GM18873 (cell line): ENCODE data around the gene PUS7L.
"Not testable (repeated sequence)": the region's sequence is repeated elsewhere in the genome, so short reads cannot be mapped to it uniquely, and the experiment has no call there.

ENCODE experiments used
- ATAC-seq: cut with Tn5 transposase; IDR thresholded peaks from one replicate; pipeline ENCODE4 v1.9.1; 2021; ENCODE audit warnings: mild to moderate bottlenecking, moderate library complexity, moderate number of reproducible peaks; ENCODE audit not compliant: unreplicated experiment, low FRiP score

The PUS7L gene

DNA sequence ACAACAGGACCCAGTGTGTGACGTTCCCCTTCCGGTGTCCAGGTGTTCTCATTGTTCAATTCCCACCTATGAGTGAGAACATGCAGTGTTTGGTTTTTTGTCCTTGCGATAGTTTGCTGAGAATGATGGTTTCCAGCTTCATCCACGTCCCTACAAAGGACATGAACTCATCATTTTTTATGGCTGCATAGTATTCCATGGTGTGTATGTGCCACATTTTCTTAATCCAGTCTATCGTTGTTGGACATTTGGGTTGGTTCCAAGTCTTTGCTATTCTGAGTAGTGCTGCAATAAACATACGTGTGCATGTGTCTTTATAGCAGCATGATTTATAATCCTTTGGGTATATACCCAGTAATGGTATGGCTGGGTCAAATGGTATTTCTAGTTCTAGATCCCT lies 7.2 kb downstream of the PUS7L start:
- not testable (repeated sequence) for ATAC-seq

DNA sequence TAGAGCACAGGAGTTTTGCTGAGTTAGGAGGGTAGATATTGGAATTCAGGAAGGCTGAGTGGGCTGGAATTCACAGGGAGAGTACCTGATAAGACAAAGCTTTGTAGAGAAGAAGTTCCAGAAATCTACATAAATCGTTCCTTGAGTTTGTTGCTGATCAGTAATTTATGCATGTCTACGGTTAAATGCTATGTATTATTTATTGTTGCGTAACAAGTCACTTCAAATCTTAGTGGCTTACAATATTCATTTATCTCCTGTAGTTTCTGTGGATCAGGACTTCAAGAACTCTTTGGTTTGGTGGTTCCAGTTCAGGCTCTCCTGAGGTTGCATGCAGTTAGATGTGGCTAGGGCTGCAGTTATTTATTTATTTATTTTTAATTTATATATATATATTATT lies 7.8 kb downstream of the PUS7L start:
- no peak for ATAC-seq

DNA sequence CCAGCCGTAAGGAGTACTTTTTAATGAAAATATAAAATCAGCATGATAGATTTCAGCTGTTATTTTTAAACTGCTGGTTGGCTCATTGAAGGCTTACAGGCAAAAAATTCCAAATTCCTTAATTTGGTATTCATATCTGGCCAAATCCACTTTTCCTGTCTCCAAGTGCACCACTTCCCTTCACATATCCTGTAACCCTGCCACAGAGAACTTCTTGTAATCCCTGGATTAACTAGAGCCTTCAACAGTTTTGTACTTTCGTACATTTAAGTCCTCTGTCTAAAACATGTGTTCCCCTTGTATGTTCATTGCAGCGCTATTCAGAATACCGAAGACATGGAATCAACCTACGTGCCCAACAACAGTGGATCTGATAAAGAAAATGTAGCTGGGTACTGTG lies 9.6 kb downstream of the PUS7L start:
- ATAC-seq: no peak

DNA sequence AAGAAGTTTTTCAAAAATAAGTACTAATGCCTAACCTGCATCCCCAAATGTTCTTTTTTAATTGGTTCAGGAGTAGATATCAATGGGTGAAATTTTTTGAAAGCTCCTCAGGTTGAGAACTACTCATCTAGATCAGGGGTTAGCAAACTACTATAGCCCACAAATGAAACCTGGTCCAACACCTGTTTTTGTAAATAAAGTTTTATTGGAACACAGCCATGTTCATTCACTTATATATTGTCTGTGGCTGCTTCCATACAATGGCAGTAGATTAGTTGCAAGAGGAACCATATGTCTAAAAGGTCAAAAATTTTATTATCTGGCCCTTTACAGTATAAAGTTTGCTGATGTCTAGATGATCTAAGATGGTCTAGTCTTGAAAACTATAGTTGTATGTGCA lies 13.8 kb downstream of the PUS7L start:
- no peak for ATAC-seq

DNA sequence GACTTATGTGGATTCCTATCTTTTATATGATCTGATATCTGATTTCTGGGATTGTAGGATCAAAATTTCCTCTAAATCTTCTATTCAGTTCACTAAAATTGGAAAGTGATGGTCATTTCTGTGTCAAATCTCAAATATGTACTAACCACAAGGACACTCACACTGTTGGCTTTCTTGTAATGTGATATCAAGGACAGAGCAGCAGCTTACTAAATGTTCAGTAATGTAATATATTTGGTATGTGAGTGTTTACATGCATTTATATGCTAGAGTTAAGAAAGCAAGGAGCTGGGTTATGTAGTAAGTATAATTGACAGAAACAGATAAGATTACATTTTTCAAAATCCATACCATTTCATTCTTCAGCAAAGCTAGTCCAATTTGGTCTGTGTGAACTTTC lies 16.5 kb downstream of the PUS7L start:
- ATAC-seq: no peak

DNA sequence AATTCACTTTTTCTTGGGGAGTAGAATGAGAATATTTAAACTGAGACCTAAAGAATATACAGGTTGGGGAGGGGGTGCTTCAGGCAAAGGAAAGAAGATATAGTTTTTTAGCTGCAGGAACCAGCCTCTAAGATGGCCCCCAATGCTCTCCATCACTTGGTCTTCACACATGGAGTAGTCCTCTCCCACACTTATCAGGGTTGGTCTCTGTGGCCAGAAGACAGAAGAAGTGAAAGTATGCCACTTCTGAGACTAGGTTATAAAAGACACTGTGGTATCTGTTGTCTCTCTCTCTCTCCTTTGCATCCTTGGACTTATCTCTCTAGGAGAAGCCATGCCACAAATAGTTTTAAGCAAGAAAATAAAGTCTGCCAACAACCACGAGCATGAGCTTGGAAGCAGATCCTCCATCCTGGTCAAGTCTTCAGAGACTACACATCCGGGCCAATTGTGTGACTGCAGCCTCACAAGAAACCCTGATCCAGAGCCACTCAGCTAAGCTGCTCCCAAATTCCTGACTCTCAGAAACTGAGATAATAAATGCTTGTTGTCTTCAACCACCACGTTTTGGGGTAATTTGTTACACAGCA lies 18.0 kb downstream of the PUS7L start:
- no peak for ATAC-seq

DNA sequence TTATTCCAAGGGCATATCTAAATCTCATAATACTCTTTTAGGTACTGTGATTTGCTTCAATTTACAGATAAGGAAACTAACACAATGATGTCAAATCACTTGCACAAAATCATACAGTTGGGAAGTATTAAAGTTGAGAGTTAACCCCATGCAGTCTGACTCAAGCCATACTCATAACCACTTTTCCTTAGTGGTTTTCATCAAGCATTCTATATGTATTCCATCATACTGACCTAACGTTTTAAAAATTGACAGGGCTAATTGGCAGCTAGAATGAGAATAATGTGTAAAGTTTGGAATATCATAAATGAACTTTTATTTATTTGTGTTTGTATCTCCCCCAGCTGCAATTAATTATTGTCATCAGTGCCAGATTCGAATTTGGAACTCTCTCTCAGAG lies 20.9 kb downstream of the PUS7L start:
- ATAC-seq: no peak

DNA sequence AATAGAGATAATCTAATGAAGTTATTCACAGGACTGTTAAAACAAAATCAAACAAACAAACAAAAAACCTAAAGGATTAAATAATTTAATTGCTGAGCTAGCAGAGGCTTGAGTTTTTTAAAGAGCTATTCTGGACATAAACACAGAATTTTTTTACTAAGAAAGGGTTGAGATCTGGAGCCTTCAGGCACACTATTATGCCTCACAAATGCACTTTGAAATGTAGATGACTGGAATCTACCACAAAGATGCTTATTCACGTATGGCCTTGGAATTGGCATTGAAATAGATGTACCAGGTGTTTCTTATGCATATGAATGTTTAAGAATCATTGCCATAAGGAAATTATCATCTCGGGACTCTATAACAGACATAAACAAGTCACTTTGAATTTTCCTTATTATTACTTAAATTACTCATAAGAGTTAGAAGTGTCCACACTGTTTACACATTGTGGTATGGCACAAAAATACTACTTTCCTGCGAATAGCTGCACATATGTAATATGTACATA lies 21.6 kb downstream of the PUS7L start:
- no peak for ATAC-seq

DNA sequence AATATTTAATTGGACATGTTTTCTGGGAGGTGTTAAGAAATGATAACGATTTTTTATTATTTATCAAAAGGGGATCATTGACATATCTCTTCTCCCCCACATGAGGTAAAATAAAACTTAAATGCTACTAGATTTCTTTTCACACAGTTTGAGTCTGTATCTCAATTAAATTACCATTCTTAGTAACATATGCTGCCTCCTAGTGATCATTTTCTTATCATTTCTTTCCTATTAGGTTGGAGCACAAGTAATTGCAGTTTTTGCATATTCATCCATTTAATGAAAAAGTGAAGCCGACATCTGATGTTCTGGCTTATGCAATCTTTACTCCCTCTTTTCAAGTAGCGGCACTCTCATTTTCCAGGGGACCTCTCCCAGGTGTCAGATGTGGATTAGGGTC lies 24.9 kb downstream of the PUS7L start:
- no peak for ATAC-seq

DNA sequence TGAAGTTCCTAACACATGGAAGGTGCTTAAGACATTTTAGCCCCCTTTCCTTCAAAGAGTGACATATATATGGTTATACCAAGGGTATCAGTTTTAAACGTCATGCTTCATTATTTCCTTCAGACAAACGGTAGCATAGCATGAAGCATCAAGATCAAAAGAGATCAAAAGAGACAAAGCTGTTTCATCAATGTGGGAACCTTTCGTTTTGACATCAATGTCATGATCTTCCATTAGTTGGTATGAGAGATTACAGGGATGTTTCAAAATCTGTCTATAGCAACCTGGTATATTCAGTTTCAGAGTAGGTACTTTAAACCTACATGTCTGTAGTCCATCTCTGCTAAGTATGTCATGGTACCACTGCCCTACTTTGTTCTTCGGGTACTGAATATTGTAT lies 28.3 kb downstream of the PUS7L start:
- no peak for ATAC-seq

DNA sequence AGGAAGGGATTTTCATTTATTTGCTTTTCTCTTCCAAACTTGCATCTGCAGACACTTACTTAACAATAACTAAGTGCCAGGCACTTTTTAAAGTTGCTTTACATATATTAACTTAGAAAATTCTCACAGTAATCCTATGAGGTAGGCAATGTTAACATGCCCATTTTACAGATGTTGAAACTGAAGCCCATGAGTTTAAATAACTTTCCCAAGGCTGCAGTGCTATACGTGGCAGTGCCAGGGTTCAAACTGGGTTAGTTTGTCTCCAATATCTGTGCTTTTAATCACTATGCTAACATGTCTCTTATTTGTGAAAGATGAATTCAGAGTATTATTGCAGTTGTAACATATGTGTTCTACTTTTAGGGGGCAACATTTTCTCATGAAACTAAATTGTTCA lies 29.9 kb downstream of the PUS7L start:
- no peak for ATAC-seq

DNA sequence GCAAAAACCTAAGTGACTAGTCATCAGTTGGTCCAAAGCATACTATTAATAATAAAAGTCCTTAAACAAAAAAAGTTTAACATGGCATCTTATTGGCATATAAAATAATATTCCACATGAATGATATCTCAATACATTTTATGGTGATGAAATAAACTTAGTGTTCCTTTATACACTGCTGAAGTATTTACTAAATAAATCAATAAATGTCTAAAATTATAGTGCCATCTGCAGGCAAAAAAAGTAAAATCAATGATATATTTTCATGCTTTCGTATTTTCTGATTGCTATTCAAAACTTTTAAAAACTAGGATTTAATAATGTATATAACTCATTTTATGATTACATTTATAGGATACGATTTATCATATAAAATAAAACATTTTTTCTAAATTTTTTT lies 30.5 kb downstream of the PUS7L start:
- no peak for ATAC-seq

DNA sequence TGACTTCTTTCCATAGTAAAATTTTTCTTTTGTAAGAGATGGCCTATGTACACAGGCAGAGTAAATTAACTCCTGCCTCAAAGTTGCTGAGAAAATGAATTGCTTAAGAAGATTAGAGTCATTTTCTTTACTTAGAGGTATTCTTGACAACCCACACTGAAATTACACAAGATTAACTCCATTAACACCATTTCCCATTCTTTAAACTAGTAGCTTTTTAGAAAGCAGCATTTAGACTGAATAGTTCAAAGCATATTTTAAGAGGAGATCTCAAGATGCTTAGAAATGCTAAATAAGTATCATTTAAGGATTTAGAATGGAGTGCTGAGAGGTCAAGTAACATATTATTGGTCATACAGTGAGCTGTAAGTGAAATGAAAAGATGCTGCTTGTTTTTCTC lies 35.5 kb downstream of the PUS7L start:
- no peak for ATAC-seq

DNA sequence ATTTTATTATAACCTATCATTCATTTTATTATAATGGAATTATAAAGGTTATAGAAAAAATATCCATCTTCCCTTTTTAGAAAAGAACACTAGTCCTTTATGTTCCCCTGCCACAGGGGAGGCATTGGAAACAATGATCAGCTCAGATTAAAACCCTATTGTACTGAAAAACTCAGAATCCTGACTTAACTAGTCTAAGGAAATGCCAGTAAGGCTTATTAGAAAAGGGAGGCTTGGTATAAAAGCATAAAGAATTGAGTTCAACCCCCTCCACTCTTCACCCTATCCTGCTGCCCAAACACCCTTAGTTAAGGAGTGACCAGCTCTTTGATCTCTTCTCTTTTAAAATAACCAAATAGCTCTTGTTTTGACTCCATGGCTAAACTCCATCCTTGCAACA lies 36.0 kb downstream of the PUS7L start:
- no peak for ATAC-seq

DNA sequence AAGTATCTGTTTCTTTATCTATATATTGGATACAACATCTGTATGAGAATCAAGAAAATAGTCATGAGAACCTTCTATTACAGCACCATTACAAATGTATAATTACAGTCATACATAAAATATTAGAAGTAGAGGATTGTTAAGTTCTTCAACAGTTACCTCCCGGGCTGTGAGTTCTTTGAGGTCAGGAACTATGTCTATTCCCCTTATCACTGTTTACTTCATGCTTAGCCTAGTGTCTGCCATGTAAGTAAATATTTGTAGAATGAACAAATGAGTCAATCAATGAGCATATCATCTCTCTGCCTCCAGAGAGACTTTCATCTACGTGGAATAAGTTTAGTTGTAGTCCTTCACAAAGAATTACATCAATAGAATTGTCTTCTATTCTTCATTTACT lies 47.2 kb downstream of the PUS7L start:
- ATAC-seq: no peak

DNA sequence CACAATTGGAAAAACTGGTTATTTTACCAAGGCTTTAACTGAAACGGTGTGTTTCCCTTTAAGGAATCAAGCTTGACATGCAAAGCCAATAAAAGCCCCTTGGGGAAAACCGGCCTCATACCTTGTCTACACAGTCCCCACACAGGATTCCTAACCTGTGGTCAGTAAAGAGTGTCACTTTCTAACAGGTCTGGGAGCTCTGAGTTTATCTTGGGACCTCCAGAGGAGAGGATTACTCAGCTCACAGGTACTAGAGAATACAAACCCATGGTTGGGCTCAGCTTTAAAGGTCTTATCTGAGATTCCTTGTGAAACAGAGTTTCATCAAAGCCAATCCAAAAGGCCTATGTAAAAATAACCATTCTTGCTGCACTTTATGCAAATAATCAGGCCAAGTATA lies 54.8 kb downstream of the PUS7L start:
- not testable (repeated sequence) for ATAC-seq

DNA sequence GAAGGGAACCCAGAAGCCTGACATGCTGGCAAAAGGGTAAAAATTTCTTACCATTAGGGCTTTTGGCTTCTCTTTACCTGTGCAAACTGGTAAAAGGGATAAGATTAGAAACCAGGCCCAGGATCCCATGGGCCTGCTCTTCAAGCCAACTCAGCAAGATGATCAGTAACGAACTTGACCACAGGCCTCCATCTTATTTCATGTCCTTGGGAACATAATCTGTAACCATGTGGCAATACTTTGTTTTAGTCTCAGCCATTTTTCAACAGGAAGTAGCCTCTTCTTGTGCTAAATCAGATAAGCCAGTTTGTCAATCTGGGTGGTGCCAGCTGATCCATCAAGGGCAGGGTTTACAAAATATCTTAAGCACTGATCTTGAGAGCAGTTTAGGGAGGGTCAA lies 57.4 kb downstream of the PUS7L start:
- ATAC-seq: not testable (repeated sequence)

DNA sequence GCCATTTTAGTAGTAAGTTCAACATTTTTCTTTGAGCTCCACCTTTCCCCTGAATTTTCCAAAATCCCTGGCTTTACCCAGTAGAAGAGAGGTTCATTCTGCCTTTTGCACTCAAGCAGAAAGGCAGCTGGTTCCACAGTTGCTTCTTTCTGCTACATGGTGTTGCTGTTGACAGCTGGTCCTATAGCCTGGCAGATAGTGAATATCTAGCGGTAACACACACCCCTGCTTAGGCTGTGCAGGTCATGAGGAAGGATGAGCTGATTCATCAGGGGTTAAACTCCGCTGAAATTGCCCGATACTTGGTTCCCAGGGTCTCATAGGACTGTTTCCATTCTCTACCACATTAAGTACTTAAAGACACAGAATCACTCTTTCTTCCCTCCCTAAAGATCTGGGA lies 62.4 kb downstream of the PUS7L start:
- no peak for ATAC-seq

DNA sequence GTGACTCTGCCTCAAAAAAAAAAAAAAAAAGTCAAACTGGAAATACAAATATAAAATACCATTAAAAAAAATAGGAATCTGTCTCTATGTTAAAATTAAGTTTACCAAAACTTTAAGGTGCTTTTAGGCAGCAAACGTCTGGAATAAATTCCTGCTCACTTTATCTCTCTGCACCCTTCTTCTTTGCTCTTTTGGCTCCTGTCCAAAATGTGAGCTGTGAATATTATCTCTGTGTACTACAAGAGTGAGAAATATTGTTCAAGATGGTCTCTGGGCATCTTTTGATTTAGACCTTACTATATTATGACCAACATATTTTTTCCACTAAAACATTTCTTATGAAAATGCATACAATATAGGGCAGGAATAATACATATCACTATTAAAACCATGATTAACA lies 63.7 kb downstream of the PUS7L start:
- no peak for ATAC-seq

DNA sequence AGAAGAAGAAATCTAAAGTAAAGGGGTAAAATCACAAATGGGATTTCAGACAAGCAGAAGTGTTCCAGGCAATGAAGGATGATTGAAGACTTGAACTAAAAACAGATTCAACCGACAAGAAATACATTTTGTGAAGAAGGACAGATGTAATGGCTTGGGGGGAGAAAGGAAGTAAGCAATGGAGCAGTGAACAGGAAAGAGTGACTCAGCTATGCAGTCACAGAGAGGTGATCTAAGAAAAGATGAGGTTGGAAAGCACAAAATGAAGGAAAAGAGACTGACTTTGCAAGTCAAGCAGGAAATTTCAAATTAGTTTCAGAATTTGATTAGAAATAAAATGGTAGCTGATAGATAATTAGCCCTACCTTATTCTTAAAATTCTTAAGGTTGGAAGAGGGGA lies 66.5 kb downstream of the PUS7L start:
- no peak for ATAC-seq

DNA sequence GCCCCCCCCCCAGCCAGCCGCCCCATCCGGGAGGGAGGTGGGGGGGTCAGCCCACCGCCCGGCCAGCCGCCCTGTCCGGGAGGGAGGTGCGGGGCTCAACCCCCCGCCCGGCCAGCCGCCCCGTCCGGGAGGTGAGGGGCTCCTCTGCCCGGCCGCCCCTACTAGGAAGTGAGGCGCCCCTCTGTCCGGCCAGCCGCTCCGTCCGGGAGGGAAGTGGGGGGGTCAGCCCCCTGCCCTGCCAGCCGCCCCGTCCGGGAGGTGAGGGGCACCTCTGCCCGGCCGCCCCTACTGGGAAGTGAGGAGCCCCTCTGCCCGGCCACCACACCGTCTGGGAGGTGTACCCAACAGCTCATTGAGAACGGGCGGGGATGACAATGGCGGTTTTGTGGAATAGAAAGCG lies 73.1 kb downstream of the PUS7L start:
- ATAC-seq: not testable (repeated sequence)

DNA sequence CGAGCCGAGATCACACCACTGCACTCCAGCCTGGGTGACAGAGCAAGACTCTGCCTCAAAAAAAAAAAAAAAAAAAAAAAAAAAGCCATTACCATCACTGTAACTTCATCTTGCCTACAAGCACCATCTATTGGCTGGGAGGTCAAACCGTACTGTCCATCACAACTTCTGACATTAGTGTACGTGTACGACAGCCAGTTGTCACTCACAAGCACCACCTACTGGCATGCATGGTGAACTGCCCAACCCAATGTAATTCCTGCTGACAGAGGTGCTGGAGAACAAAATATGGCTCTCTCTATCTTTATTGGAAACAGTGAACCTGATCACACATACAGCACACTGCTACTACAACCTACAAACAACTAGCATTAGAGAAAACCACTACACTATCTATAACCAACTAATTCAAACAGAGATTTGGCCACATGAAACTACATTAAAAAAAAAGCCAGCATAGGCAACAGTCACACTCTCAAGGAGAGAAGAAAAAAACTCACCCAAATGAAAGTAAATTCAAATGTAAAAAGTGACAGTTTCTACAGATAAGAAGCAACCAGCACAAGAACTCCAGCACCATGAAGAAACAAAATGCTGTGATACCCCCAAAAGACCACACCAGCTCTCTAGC lies 82.3 kb downstream of the PUS7L start:
- ATAC-seq: peak; percentile 90
